GM18870 (cell line): Measurements from ENCODE around the gene CDC5L.

Source experiments
- ATAC-seq: cut with Tn5 transposase; IDR thresholded peaks from one replicate; pipeline ENCODE4 v1.9.1; 2021; ENCODE audit warnings: moderate library complexity; ENCODE audit not compliant: unreplicated experiment

The CDC5L gene

GRCh38 chr6:44495036-44495901 is 107.8 kb downstream of the CDC5L start:
- ATAC-seq, result no peak

- no peak for ATAC-seq
Measured at GRCh38 chr6:44496665-44497369, 109.3 kb downstream of the CDC5L start.

GRCh38 chr6:44497807-44498206 is 110.3 kb downstream of the CDC5L start:
- no peak for ATAC-seq

- ATAC-seq, result no peak
Measured at GRCh38 chr6:44498436-44498835, 110.9 kb downstream of the CDC5L start.

GRCh38 chr6:44499609-44500008 is 112.1 kb downstream of the CDC5L start:
- ATAC-seq, result no peak
